AG10803 (cell line): ENCODE results near the gene DHPS.

Source experiments
- DNase-seq: peaks from one replicate; pipeline ENCODE4 v3.0.0; 2010; ENCODE audit warnings: low read depth
- H3K4me3 ChIP-seq: 2 replicates; pipeline ENCODE4 v1.5.1; 2011; ENCODE audit warnings: mild to moderate bottlenecking, low read length, control low read depth
- TF ChIP-seq, protein P1 (sequence below): conservative IDR thresholded peaks from 2 replicates; pipeline ENCODE4 v1.5.1; 2011; ENCODE audit warnings: mild to moderate bottlenecking, low read length, control low read depth, inconsistent platforms

Gene DHPS

DNA sequence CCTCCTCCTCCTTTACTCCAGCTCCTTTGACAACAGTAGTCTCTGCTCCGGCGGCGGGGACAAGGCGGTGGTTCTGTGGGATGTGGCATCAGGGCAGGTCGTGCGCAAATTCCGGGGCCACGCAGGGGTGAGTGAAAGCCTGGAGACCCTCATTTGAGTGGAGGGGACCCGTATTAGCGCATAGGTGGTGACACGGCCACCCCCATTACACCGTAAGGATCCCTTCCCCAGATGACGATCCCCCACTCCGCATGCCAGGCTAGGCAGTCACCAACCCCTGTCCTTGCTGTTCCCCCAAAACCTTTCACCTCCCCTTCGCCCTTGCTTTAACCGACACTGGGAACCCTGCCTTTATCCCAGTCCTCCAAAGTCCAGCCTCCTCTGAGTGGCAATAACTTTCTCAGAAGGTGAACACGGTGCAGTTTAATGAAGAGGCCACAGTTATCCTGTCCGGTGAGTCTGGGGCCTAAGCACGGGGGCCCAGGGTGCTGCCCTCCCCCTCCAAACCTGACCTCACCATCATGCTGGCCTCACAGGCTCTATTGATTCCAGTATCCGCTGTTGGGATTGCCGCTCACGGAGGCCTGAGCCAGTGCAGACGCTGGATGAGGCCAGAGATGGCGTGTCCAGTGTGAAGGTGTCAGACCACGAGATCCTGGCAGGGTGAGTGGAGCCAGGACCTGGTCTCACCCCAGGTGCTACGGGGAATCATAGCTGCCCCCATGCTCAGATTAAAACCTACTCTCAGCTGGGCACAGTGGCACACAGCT is 11.3 kb downstream of the DHPS start:
- peak overlapping the region; percentile 95 for H3K4me3 ChIP-seq
- TF ChIP-seq, protein P1, sequence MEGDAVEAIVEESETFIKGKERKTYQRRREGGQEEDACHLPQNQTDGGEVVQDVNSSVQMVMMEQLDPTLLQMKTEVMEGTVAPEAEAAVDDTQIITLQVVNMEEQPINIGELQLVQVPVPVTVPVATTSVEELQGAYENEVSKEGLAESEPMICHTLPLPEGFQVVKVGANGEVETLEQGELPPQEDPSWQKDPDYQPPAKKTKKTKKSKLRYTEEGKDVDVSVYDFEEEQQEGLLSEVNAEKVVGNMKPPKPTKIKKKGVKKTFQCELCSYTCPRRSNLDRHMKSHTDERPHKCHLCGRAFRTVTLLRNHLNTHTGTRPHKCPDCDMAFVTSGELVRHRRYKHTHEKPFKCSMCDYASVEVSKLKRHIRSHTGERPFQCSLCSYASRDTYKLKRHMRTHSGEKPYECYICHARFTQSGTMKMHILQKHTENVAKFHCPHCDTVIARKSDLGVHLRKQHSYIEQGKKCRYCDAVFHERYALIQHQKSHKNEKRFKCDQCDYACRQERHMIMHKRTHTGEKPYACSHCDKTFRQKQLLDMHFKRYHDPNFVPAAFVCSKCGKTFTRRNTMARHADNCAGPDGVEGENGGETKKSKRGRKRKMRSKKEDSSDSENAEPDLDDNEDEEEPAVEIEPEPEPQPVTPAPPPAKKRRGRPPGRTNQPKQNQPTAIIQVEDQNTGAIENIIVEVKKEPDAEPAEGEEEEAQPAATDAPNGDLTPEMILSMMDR = no peak
- no peak for DNase-seq

DNA sequence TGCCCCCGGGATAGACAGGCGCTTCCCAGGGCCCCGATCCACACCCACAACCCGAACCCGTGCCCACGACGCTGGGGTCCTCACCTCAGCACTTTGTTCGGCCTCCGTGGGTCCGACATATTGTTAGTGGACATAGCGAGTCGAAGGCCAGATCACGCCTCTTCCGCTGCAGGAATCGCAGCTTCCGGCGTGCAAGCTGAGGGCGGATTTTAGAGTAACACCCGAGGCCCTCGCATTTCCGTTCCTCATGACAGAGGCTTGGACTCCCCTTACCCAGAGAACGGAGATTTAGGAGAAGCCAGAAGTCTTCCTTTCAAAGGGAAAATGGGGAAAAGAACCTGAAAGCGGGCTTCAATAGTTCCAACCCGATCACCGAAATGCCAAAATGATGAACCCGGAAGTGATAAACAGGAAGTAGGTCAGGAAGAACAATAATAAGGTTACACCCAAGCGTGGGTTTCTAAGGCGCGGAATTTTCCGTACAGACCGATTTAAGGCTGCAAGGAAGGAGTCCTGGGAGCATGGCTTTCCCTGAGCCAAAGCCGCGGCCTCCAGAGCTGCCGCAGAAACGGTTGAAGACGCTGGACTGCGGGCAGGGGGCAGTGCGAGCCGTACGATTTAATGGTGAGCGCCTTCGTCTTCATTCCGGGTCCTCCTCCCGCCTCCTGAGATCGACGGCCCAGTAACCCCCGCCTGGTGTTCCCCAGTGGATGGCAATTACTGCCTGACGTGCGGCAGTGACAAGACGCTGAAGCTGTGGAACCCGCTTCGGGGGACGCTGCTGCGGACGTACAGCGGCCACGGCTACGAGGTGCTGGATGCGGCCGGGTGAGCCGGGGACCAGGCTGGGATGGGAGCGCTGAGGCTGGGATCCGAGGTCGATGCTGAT is 12.2 kb downstream of the DHPS start:
- H3K4me3 ChIP-seq = peak overlapping the region; percentile 95
- TF ChIP-seq, protein P1 = no peak
- DNase-seq = peak; percentile 84

DNA sequence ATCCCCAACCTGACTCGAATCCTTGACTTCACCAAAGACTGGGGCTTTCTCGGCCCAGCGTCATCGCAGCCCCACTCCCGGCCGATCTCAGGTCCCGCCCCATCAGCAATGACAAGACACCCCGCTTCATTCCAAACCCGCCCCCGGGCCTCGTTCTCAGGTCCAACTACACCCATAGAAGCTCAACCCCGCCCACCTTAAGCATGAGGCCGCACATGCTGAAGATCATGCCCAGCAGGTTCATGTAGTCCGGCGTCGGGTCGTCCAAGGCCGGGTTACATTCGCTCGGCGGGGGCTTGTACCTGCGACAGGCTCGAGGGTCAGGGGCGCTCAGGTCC is 12.8 kb downstream of the DHPS start:
- TF ChIP-seq, protein P1 = no peak
- DNase-seq = peak; percentile 64

DNA sequence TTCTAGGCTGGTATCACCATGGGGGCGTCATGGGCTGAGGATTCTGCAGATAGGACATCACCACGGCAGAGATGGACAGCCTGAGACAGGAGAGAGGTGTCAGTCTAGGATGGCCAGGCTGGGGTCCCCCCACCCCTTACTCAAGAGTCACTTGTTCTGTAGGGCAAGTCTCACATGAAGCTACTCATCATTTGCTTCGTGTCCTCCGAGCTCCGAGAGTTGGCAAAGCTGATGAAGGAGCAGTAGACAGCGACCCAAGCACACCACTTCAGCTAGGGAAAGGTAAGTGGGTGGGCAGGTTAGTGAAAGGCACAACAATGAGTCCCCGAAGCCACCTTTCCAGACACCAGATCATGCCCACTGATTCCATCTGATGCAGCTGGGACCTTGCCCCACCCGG is 13.3 kb downstream of the DHPS start:
- TF ChIP-seq, protein P1 = no peak
- DNase-seq = no peak
- peak overlapping the region; percentile 95 for H3K4me3 ChIP-seq

More for the DNA sequence above, 12.8 kb downstream of the DHPS start:
- H3K4me3 ChIP-seq = peak overlapping the region; percentile 95

DNA sequence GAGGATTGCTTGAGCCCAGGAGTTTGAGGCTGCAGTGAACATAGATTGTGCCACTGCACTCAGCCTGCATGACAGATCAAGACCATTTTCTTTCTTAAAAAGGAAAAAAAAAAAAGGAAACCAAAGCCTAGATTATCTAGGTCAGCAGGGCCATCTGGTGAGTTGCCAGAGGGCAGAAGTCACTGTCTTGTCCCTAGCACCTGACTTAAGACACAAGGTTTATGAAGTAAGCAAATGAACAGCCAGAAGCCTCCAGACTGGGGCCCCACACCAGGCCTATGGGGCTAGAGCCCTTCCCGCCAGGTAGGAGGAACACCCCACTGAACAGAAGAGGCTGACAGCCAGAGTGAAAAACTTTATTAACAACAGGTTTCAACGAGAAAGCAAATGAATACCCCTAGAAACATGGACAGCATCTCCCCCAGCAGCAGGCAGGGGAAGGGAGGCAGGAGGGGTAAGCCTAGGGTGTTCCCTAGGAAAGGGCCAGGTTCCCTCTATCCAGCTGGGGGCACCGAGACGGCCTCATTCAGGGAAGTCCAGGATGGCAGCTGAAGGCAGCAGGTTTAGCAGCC is 13.9 kb downstream of the DHPS start:
- TF ChIP-seq, protein P1 = no peak
- no peak for DNase-seq
- peak overlapping the region; percentile 95 for H3K4me3 ChIP-seq

DNA sequence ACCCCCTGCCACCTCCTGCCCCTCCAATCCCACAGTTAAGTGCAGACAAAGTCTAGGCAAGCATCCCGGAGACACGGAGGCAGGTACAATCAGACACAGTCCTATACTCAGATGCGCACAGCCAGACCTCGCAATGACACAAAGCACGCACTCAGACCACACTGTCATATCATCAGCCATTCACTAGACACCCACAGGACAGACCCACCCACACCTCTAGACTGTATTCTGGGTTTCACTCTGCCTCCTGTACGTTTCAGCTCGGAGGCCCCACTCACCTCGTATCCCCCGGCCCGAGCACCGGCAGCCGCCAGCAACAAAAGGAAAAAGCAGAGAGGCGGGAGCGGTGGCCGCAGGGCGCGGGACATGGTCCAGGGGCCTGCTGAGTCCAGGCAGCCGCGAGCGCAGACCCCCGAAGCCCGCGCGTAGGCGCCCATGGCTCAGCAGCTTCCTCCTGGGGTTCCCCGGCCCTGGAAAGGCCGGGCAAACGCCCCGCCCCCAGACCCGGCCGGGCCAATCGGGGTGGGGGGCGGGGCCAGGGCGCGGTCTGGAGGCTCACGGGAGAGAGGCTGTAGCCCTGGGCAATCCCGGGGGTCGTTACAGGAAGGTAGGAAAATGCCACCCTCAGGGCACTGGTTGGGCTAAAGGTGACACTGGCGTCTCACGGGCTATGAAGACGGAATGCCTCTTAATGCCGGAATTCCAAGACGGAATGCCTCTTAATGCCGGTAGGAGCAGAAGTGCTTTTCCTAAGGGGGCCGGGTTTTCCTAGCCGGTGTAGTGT is 15.2 kb downstream of the DHPS start, which contains the start of the genes MAN2B1 and WDR83:
Gene MAN2B1, minus strand, starts transcription at position 478 of the 784 bp plus-strand sequence. Its CDS starts 41 bp downstream, at position 437.
Gene WDR83, plus strand, starts transcription at position 543 of the 784 bp plus-strand sequence. CDS start 2,984 bp downstream, outside the sequence.
- peak; percentile 38 for DNase-seq
- TF ChIP-seq, protein P1 = no peak
- peak within 1 kb of the TSS; percentile 69 for H3K4me3 ChIP-seq
